WTC11 (cell line): Measurements from ENCODE around the gene NCS1. TPM values are rescaled to one million over a fixed set of nuclear protein-coding genes. Genes with fewer than 3 reads are reported as not detected.

ENCODE experiments used
- ATAC-seq: fragments of 200-7000 bp; cut with Tn5 transposase; 2 replicates; pipeline ENCODE4 v1.10.0; 2021; ENCODE audit warnings: mild to moderate bottlenecking, moderate library complexity
- CTCF ChIA-PET: fragments of 300-600 bp; sonication (Branson Sonifier 250); formaldehyde crosslinking; loops from one replicate; lab custom pipeline; 2021; ENCODE audit warnings: antibody characterized with exemption; lab: Charles Lee
- POLR2A ChIA-PET: fragments of 350-600 bp; sonication (Branson Sonifier 250); formaldehyde crosslinking; loops from one replicate; lab custom pipeline; 2021; ENCODE audit warnings: antibody characterized with exemption; lab: Charles Lee
- DNase-seq: peaks from one replicate; pipeline ENCODE4 v3.0.0; 2021; ENCODE audit warnings: low spot score
- H3K27ac Mint-ChIP-seq: 2 replicates; pipeline ENCODE4 v1.8.0; 2021; ENCODE audit warnings: mixed read lengths
- H3K27me3 Mint-ChIP-seq: 2 replicates; pipeline ENCODE4 v1.8.0; 2021; ENCODE audit warnings: low read depth, mild to moderate bottlenecking, moderate library complexity, mixed read lengths
- H3K36me3 Mint-ChIP-seq: 2 replicates; pipeline ENCODE4 v1.8.0; 2021; ENCODE audit warnings: mixed read lengths
- H3K4me1 Mint-ChIP-seq: 2 replicates; pipeline ENCODE4 v1.8.0; 2022; ENCODE audit warnings: mixed read lengths
- H3K4me3 Mint-ChIP-seq: 2 replicates; pipeline ENCODE4 v1.8.0; 2021; ENCODE audit warnings: mild to moderate bottlenecking, moderate library complexity, mixed read lengths
- H3K9me3 Mint-ChIP-seq: 2 replicates; pipeline ENCODE4 v1.8.0; 2021; ENCODE audit warnings: mixed read lengths
- CREB1 ChIP-seq: sonication (generic); formaldehyde crosslinking; IDR thresholded peaks from 2 replicates; pipeline ENCODE4 v1.8.0; 2023; ENCODE audit warnings: mild to moderate bottlenecking, missing genetic modification reagents
- EMX1 ChIP-seq: fragments of 250-450 bp; sonication (Bioruptor Pico); IDR thresholded peaks from 2 replicates; pipeline ENCODE4 v1.8.0; 2021; ENCODE audit warnings: mild to moderate bottlenecking
- ESRRA ChIP-seq: sonication (generic); formaldehyde crosslinking; IDR thresholded peaks from 2 replicates; pipeline ENCODE4 v1.8.1; 2022; ENCODE audit warnings: mild to moderate bottlenecking, missing genetic modification reagents, borderline replicate concordance
- FOXJ3 ChIP-seq: sonication (generic); formaldehyde crosslinking; IDR thresholded peaks from 2 replicates; pipeline ENCODE4 v1.9.0; 2021; ENCODE audit warnings: missing genetic modification reagents, mild to moderate bottlenecking, borderline replicate concordance
- FOXP1 ChIP-seq: sonication (generic); formaldehyde crosslinking; IDR thresholded peaks from 2 replicates; pipeline ENCODE4 v1.8.0; 2022; ENCODE audit warnings: missing genetic modification reagents, mild to moderate bottlenecking, moderate library complexity, borderline replicate concordance
- MXD4 ChIP-seq: fragments of 250-450 bp; sonication (Bioruptor Pico); IDR thresholded peaks from 2 replicates; pipeline ENCODE4 v1.8.0; 2021; ENCODE audit warnings: mild to moderate bottlenecking, moderate library complexity, borderline replicate concordance
- NR2C2 ChIP-seq: sonication (generic); formaldehyde crosslinking; IDR thresholded peaks from 2 replicates; pipeline ENCODE4 v1.8.0; 2022; ENCODE audit warnings: mild to moderate bottlenecking, missing genetic modification reagents
- SMAD3 ChIP-seq: sonication (generic); formaldehyde crosslinking; IDR thresholded peaks from 2 replicates; pipeline ENCODE4 v1.8.0; 2022; ENCODE audit warnings: missing genetic modification reagents, mild to moderate bottlenecking, borderline replicate concordance
- TEAD4 ChIP-seq: sonication (generic); formaldehyde crosslinking; IDR thresholded peaks from 2 replicates; pipeline ENCODE4 v1.8.0; 2022; ENCODE audit warnings: mild to moderate bottlenecking, missing genetic modification reagents
- TP53 ChIP-seq: sonication (generic); formaldehyde crosslinking; IDR thresholded peaks from 2 replicates; pipeline ENCODE4 v1.8.1; 2023; ENCODE audit warnings: mild to moderate bottlenecking, missing genetic modification reagents
- ZNF121 ChIP-seq: sonication (generic); formaldehyde crosslinking; IDR thresholded peaks from 2 replicates; pipeline ENCODE4 v1.8.0; 2023; ENCODE audit warnings: missing genetic modification reagents
- ZNF219 ChIP-seq: sonication (generic); formaldehyde crosslinking; IDR thresholded peaks from 2 replicates; pipeline ENCODE4 v1.8.0; 2023; ENCODE audit warnings: missing genetic modification reagents, mild to moderate bottlenecking, borderline replicate concordance
- ZNF263 ChIP-seq: sonication (generic); formaldehyde crosslinking; IDR thresholded peaks from 2 replicates; pipeline ENCODE4 v1.8.1; 2022; ENCODE audit warnings: low read depth, mild to moderate bottlenecking, moderate library complexity, missing genetic modification reagents
- ZNF416 ChIP-seq: fragments of 250-450 bp; sonication (Bioruptor Pico); IDR thresholded peaks from 2 replicates; pipeline ENCODE4 v1.9.0; 2021; ENCODE audit warnings: mild to moderate bottlenecking, inconsistent platforms
- ZNF671 ChIP-seq: fragments of 250-450 bp; sonication (Bioruptor Pico); IDR thresholded peaks from 2 replicates; pipeline ENCODE4 v1.8.0; 2021; ENCODE audit warnings: mild to moderate bottlenecking
- total RNA-seq: library from RNA; stranded (reverse); gene quantifications from 3 replicates; pipeline ENCODE4 v1.2.3, GENCODE V29; 2021
- TF ChIP-seq, protein P1 (sequence below): sonication (generic); formaldehyde crosslinking; IDR thresholded peaks from 2 replicates; pipeline ENCODE4 v1.8.0; 2023; ENCODE audit warnings: missing genetic modification reagents, mild to moderate bottlenecking, borderline replicate concordance
- TF ChIP-seq, protein P2 (sequence below): sonication (generic); formaldehyde crosslinking; IDR thresholded peaks from 2 replicates; pipeline ENCODE4 v1.8.1; 2022; ENCODE audit warnings: mild to moderate bottlenecking, missing genetic modification reagents, moderate library complexity, borderline replicate concordance
- TF ChIP-seq, protein P3 (sequence below): sonication (generic); formaldehyde crosslinking; IDR thresholded peaks from 2 replicates; pipeline ENCODE4 v1.8.1; 2023; ENCODE audit warnings: mild to moderate bottlenecking, missing genetic modification reagents, borderline replicate concordance
- TF ChIP-seq, protein P4 (sequence below): fragments of 250-450 bp; sonication (Bioruptor Pico); IDR thresholded peaks from 2 replicates; pipeline ENCODE4 v1.9.0; 2021; ENCODE audit warnings: moderate library complexity, mild to moderate bottlenecking, inconsistent platforms, borderline replicate concordance
- TF ChIP-seq, protein P5 (sequence below): sonication (generic); formaldehyde crosslinking; IDR thresholded peaks from 2 replicates; pipeline ENCODE4 v1.8.0; 2023; ENCODE audit warnings: missing genetic modification reagents
- TF ChIP-seq, protein P6 (sequence below): sonication (generic); formaldehyde crosslinking; IDR thresholded peaks from 2 replicates; pipeline ENCODE4 v1.8.1; 2022; ENCODE audit warnings: missing genetic modification reagents, borderline replicate concordance
- TF ChIP-seq, protein P7 (sequence below): fragments of 200-600 bp; IDR thresholded peaks from 2 replicates; pipeline ENCODE4 v1.8.0; 2022; ENCODE audit warnings: antibody characterized with exemption

The NCS1 gene
- total RNA-seq, 1 experiment from 2014 or later, result 32.4 TPM

DNA sequence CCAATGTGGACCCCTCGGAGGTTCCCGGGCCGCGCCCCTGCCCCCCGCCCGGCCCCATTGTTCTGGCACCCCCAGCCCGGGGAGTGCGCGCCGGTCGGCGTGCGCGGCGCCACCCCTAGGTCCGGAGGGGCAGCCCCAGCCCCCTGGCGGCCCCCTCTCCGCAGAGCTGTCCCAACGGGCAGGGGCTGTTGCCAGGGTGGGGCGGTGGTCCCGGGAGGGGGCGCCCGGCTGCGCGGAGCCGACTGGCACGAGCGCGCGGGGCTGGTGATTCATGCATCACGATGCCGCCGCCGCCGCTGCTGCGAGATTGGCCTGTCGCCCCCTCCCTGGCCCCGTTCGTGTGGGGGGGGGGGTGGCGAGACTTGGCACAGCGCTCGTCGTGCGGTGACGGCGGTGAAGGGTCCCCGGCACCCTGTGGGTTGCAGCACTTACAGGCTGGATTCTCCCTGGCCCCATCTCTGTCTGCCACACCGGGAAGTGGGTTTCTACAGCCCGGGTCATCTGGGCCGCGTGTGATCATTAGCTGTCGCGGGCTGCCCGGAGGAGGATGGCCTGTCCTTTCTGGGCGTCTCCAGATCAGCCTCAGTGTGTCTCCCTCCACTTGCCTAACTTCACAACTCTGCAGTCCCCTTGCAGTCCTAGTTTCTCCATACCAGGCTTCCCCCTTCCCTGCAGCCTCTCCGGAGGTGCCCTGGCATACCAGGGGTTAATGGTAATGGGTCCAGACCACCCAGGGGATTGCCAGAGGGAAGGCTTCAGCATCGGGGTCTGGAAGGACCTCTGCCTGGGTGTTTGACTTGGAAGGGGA is 858 bp downstream of the NCS1 start:
- ATAC-seq (peak; percentile 14), DNase-seq (no peak)
- POLR2A ChIA-PET, result interaction anchor here (0.7 kb wide), 1 partner anchor 48 kb away, joined by 3 read pairs; no protein-coding TSS in a partner anchor
- Mint-ChIP-seq H3K9me3 (no peaks in the 10 kb centered on the region), H3K27me3 (peaks cover 9% of the 10 kb centered on the region), H3K4me1 (peaks cover 16% of the 10 kb centered on the region), H3K36me3 (no peaks in the 10 kb centered on the region), H3K27ac (0 out of 2 replicates have a peak overlapping the region, but pooled peaks have one; percentile 19), H3K4me3 (peak overlapping the region; percentile 76)
- CTCF ChIA-PET, result interaction anchor here (0.8 to 2.9 kb wide), 7 partner anchors 10 to 154 kb away, joined by 3 to 14 read pairs (median 5); no protein-coding TSS in a partner anchor
- TF ChIP-seq, protein P1, sequence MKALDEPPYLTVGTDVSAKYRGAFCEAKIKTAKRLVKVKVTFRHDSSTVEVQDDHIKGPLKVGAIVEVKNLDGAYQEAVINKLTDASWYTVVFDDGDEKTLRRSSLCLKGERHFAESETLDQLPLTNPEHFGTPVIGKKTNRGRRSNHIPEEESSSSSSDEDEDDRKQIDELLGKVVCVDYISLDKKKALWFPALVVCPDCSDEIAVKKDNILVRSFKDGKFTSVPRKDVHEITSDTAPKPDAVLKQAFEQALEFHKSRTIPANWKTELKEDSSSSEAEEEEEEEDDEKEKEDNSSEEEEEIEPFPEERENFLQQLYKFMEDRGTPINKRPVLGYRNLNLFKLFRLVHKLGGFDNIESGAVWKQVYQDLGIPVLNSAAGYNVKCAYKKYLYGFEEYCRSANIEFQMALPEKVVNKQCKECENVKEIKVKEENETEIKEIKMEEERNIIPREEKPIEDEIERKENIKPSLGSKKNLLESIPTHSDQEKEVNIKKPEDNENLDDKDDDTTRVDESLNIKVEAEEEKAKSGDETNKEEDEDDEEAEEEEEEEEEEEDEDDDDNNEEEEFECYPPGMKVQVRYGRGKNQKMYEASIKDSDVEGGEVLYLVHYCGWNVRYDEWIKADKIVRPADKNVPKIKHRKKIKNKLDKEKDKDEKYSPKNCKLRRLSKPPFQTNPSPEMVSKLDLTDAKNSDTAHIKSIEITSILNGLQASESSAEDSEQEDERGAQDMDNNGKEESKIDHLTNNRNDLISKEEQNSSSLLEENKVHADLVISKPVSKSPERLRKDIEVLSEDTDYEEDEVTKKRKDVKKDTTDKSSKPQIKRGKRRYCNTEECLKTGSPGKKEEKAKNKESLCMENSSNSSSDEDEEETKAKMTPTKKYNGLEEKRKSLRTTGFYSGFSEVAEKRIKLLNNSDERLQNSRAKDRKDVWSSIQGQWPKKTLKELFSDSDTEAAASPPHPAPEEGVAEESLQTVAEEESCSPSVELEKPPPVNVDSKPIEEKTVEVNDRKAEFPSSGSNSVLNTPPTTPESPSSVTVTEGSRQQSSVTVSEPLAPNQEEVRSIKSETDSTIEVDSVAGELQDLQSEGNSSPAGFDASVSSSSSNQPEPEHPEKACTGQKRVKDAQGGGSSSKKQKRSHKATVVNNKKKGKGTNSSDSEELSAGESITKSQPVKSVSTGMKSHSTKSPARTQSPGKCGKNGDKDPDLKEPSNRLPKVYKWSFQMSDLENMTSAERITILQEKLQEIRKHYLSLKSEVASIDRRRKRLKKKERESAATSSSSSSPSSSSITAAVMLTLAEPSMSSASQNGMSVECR (CRISPR knock-in tag), result peak; percentile 43; the same call in 1 of the 2 replicates
- TF ChIP-seq ZNF121 (CRISPR knock-in tag) (0 out of 2 replicates have a peak, but pooled peaks have one; percentile 12), NR2C2 (CRISPR knock-in tag) (no peak), FOXP1 (CRISPR knock-in tag) (no peak), SMAD3 (CRISPR knock-in tag) (no peak), ZNF263 (no peak), TEAD4 (CRISPR knock-in tag) (no peak), ZNF416 (CRISPR knock-in tag) (no peak), ESRRA (no peak), FOXJ3 (CRISPR knock-in tag) (no peak), TP53 (CRISPR knock-in tag) (0 out of 2 replicates have a peak, but pooled peaks have one; percentile 29), ZNF671 (CRISPR knock-in tag) (no peak), MXD4 (CRISPR knock-in tag) (no peak), EMX1 (CRISPR knock-in tag) (no peak), CREB1 (no peak), ZNF219 (no peak)
- TF ChIP-seq, protein P2, sequence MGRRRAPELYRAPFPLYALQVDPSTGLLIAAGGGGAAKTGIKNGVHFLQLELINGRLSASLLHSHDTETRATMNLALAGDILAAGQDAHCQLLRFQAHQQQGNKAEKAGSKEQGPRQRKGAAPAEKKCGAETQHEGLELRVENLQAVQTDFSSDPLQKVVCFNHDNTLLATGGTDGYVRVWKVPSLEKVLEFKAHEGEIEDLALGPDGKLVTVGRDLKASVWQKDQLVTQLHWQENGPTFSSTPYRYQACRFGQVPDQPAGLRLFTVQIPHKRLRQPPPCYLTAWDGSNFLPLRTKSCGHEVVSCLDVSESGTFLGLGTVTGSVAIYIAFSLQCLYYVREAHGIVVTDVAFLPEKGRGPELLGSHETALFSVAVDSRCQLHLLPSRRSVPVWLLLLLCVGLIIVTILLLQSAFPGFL, result no peak
- TF ChIP-seq, protein P3, sequence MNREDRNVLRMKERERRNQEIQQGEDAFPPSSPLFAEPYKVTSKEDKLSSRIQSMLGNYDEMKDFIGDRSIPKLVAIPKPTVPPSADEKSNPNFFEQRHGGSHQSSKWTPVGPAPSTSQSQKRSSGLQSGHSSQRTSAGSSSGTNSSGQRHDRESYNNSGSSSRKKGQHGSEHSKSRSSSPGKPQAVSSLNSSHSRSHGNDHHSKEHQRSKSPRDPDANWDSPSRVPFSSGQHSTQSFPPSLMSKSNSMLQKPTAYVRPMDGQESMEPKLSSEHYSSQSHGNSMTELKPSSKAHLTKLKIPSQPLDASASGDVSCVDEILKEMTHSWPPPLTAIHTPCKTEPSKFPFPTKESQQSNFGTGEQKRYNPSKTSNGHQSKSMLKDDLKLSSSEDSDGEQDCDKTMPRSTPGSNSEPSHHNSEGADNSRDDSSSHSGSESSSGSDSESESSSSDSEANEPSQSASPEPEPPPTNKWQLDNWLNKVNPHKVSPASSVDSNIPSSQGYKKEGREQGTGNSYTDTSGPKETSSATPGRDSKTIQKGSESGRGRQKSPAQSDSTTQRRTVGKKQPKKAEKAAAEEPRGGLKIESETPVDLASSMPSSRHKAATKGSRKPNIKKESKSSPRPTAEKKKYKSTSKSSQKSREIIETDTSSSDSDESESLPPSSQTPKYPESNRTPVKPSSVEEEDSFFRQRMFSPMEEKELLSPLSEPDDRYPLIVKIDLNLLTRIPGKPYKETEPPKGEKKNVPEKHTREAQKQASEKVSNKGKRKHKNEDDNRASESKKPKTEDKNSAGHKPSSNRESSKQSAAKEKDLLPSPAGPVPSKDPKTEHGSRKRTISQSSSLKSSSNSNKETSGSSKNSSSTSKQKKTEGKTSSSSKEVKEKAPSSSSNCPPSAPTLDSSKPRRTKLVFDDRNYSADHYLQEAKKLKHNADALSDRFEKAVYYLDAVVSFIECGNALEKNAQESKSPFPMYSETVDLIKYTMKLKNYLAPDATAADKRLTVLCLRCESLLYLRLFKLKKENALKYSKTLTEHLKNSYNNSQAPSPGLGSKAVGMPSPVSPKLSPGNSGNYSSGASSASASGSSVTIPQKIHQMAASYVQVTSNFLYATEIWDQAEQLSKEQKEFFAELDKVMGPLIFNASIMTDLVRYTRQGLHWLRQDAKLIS (CRISPR knock-in tag), result no peak
- TF ChIP-seq, protein P4, sequence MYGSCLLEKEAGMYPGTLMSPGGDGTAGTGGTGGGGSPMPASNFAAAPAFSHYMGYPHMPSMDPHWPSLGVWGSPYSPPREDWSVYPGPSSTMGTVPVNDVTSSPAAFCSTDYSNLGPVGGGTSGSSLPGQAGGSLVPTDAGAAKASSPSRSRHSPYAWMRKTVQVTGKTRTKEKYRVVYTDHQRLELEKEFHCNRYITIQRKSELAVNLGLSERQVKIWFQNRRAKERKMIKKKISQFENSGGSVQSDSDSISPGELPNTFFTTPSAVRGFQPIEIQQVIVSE (CRISPR knock-in tag), result no peak
- TF ChIP-seq, protein P5, sequence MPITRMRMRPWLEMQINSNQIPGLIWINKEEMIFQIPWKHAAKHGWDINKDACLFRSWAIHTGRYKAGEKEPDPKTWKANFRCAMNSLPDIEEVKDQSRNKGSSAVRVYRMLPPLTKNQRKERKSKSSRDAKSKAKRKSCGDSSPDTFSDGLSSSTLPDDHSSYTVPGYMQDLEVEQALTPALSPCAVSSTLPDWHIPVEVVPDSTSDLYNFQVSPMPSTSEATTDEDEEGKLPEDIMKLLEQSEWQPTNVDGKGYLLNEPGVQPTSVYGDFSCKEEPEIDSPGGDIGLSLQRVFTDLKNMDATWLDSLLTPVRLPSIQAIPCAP (CRISPR knock-in tag), result no peak
- TF ChIP-seq, protein P6, sequence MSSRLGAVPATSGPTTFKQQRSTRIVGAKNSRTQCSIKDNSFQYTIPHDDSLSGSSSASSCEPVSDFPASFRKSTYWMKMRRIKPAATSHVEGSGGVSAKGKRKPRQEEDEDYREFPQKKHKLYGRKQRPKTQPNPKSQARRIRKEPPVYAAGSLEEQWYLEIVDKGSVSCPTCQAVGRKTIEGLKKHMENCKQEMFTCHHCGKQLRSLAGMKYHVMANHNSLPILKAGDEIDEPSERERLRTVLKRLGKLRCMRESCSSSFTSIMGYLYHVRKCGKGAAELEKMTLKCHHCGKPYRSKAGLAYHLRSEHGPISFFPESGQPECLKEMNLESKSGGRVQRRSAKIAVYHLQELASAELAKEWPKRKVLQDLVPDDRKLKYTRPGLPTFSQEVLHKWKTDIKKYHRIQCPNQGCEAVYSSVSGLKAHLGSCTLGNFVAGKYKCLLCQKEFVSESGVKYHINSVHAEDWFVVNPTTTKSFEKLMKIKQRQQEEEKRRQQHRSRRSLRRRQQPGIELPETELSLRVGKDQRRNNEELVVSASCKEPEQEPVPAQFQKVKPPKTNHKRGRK (CRISPR knock-in tag), result no peak
- TF ChIP-seq, protein P7, sequence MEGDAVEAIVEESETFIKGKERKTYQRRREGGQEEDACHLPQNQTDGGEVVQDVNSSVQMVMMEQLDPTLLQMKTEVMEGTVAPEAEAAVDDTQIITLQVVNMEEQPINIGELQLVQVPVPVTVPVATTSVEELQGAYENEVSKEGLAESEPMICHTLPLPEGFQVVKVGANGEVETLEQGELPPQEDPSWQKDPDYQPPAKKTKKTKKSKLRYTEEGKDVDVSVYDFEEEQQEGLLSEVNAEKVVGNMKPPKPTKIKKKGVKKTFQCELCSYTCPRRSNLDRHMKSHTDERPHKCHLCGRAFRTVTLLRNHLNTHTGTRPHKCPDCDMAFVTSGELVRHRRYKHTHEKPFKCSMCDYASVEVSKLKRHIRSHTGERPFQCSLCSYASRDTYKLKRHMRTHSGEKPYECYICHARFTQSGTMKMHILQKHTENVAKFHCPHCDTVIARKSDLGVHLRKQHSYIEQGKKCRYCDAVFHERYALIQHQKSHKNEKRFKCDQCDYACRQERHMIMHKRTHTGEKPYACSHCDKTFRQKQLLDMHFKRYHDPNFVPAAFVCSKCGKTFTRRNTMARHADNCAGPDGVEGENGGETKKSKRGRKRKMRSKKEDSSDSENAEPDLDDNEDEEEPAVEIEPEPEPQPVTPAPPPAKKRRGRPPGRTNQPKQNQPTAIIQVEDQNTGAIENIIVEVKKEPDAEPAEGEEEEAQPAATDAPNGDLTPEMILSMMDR, result no peak
